HG03521 (cell line): ENCODE measurements around the gene XXYLT1.
"Not testable (repeated sequence)": the region's sequence is repeated elsewhere in the genome, so short reads cannot be mapped to it uniquely, and the experiment has no call there.

Experiments
- ATAC-seq: cut with Tn5 transposase; IDR thresholded peaks from one replicate; pipeline ENCODE4 v1.9.1; 2021; ENCODE audit warnings: mild to moderate bottlenecking, moderate library complexity; ENCODE audit not compliant: unreplicated experiment

XXYLT1 gene

GRCh38 chr3:195187609-195188425, 83.1 kb downstream of the XXYLT1 start:
- ATAC-seq = no peak

- not testable (repeated sequence) for ATAC-seq
Measured at GRCh38 chr3:195186710-195187047, 84.3 kb downstream of the XXYLT1 start.

- no peak for ATAC-seq
Measured at GRCh38 chr3:195186041-195186709, 84.8 kb downstream of the XXYLT1 start.

- ATAC-seq = no peak
Measured at GRCh38 chr3:195185583-195185982, 85.4 kb downstream of the XXYLT1 start.

GRCh38 chr3:195184716-195185421, 86.1 kb downstream of the XXYLT1 start:
- ATAC-seq = no peak

GRCh38 chr3:195183071-195183776, 87.7 kb downstream of the XXYLT1 start:
- no peak for ATAC-seq

GRCh38 chr3:195182470-195182795, 88.5 kb downstream of the XXYLT1 start:
- ATAC-seq = no peak

- no peak for ATAC-seq
Measured at GRCh38 chr3:195181741-195182469, 89.1 kb downstream of the XXYLT1 start.

- ATAC-seq = no peak
Measured at GRCh38 chr3:195181113-195181498, 89.9 kb downstream of the XXYLT1 start.

- ATAC-seq = no peak
Measured at GRCh38 chr3:195180490-195181112, 90.4 kb downstream of the XXYLT1 start.

- no peak for ATAC-seq
Measured at GRCh38 chr3:195179776-195180489, 91.0 kb downstream of the XXYLT1 start.

GRCh38 chr3:195178124-195178910, 92.6 kb downstream of the XXYLT1 start:
- ATAC-seq = no peak

GRCh38 chr3:195177422-195178123, 93.4 kb downstream of the XXYLT1 start:
- no peak for ATAC-seq

- ATAC-seq = no peak
Measured at GRCh38 chr3:195176776-195177175, 94.2 kb downstream of the XXYLT1 start.

GRCh38 chr3:195175476-195176337, 95.3 kb downstream of the XXYLT1 start:
- no peak for ATAC-seq

- no peak for ATAC-seq
Measured at GRCh38 chr3:195175076-195175475, 95.9 kb downstream of the XXYLT1 start.

- no peak for ATAC-seq
Measured at GRCh38 chr3:195173657-195174056, 97.3 kb downstream of the XXYLT1 start.
